ENCODE data around the gene TESMIN.

Gene TESMIN

GRCh38 chr11:68680541-68681231, 70.6 kb downstream of the TESMIN start:
- no peak for DNase-seq

GRCh38 chr11:68678031-68678441, 73.3 kb downstream of the TESMIN start:
- no peak for DNase-seq

- no peak for DNase-seq
These were observed 73.9 kb downstream of the TESMIN start for GRCh38 chr11:68677432-68677831.

GRCh38 chr11:68674461-68674860, 76.9 kb downstream of the TESMIN start:
- DNase-seq, result no peak

GRCh38 chr11:68673991-68674390, 77.3 kb downstream of the TESMIN start:
- DNase-seq, result no peak

GRCh38 chr11:68673306-68673945, 77.9 kb downstream of the TESMIN start:
- no peak for DNase-seq

- DNase-seq, result no peak
These were observed 80.9 kb downstream of the TESMIN start for GRCh38 chr11:68670208-68670992.

GRCh38 chr11:68669301-68670090, 81.8 kb downstream of the TESMIN start:
- DNase-seq, result no peak

GRCh38 chr11:68667511-68668500, 83.5 kb downstream of the TESMIN start:
- DNase-seq, result no peak

- no peak for DNase-seq
These were observed 84.5 kb downstream of the TESMIN start for GRCh38 chr11:68666849-68667248.

- DNase-seq, result no peak
These were observed 85.9 kb downstream of the TESMIN start for GRCh38 chr11:68665436-68665835.

GRCh38 chr11:68664906-68665305, 86.4 kb downstream of the TESMIN start:
- no peak for DNase-seq

- DNase-seq, result no peak
These were observed 87.2 kb downstream of the TESMIN start for GRCh38 chr11:68664141-68664540.

GRCh38 chr11:68663482-68664010, 87.8 kb downstream of the TESMIN start:
- no peak for DNase-seq

- DNase-seq, result no peak
These were observed 89.4 kb downstream of the TESMIN start for GRCh38 chr11:68661697-68662603.

GRCh38 chr11:68661014-68661413, 90.3 kb downstream of the TESMIN start:
- DNase-seq, result no peak

GRCh38 chr11:68660066-68660810, 91.1 kb downstream of the TESMIN start:
- no peak for DNase-seq

- no peak for DNase-seq
These were observed 92.0 kb downstream of the TESMIN start for GRCh38 chr11:68659158-68659921.

- no peak for DNase-seq
These were observed 92.7 kb downstream of the TESMIN start for GRCh38 chr11:68658661-68659060.

Data from activated CD8-positive, alpha-beta memory T cell treated with anti-CD3 and anti-CD28 coated beads, Interleukin-2, amount 50 U/mL, for 48 hours (primary cell).